GM23338 (cell line): ENCODE data around the gene PYCR2. TPM values are rescaled to one million over a fixed set of nuclear protein-coding genes. Genes with fewer than 3 reads are reported as not detected.

Experiments used
- ATAC-seq: fragments of 200-7000 bp; cut with Tn5 transposase; 3 replicates; pipeline ENCODE4 v1.9.1; 2020
- DNase-seq: peaks from one replicate; pipeline ENCODE4 v3.0.0-alpha.2; 2015; ENCODE audit warnings: low spot score
- H2AFZ ChIP-seq: fragments of 200-600 bp; sonication (generic); 2 replicates; pipeline ENCODE4 v1.8.0; 2016; ENCODE audit warnings: antibody characterized with exemption, mild to moderate bottlenecking, moderate library complexity
- H3F3A ChIP-seq: fragments of 200-600 bp; sonication (generic); replicated peaks from 2 replicates; pipeline ENCODE4 v1.8.0; 2017; ENCODE audit warnings: antibody characterized with exemption, mixed run types, low read depth
- H3K27ac ChIP-seq: fragments of 200-600 bp; sonication (generic); 2 replicates; pipeline ENCODE4 v1.6.1; 2016; ENCODE audit warnings: low read depth
- H3K27me3 ChIP-seq: fragments of 200-600 bp; sonication (generic); 2 replicates; pipeline ENCODE4 v1.8.0; 2016; ENCODE audit warnings: mild to moderate bottlenecking, mixed run types, moderate library complexity; ENCODE audit not compliant: insufficient read depth
- H3K36me3 ChIP-seq: fragments of 200-600 bp; sonication (generic); 2 replicates; pipeline ENCODE4 v1.8.0; 2016; ENCODE audit warnings: mild to moderate bottlenecking; ENCODE audit not compliant: insufficient read depth
- H3K4me1 ChIP-seq: fragments of 200-600 bp; sonication (generic); 2 replicates; pipeline ENCODE4 v1.8.0; 2016; ENCODE audit warnings: mild to moderate bottlenecking, moderate library complexity; ENCODE audit not compliant: insufficient read depth
- H3K4me2 ChIP-seq: fragments of 200-600 bp; sonication (generic); 2 replicates; pipeline ENCODE4 v1.7.1; 2017; ENCODE audit warnings: mixed run types
- H3K4me3 ChIP-seq: fragments of 200-600 bp; sonication (generic); 2 replicates; pipeline ENCODE4 v1.6.1; 2016; ENCODE audit warnings: mixed run types
- H3K79me2 ChIP-seq: fragments of 200-600 bp; sonication (generic); replicated peaks from 2 replicates; pipeline ENCODE4 v1.8.0; 2017; ENCODE audit warnings: mild to moderate bottlenecking; ENCODE audit not compliant: insufficient read depth
- H3K9me2 ChIP-seq: fragments of 200-600 bp; sonication (generic); 2 replicates; pipeline ENCODE4 v1.8.0; 2017; ENCODE audit not compliant: insufficient read depth
- H4K20me1 ChIP-seq: fragments of 200-600 bp; sonication (generic); replicated peaks from 2 replicates; pipeline ENCODE4 v1.8.0; 2017; ENCODE audit warnings: mild to moderate bottlenecking; ENCODE audit not compliant: insufficient read depth
- H3K27ac Mint-ChIP-seq: 2 replicates; pipeline ENCODE4 v1.8.0; 2020; ENCODE audit warnings: inconsistent platforms, mild to moderate bottlenecking, moderate library complexity, mixed read lengths
- H3K27me3 Mint-ChIP-seq: 3 replicates; pipeline ENCODE4 v1.8.0; 2022; ENCODE audit warnings: low read depth, mild to moderate bottlenecking, moderate library complexity, mixed read lengths, inconsistent platforms; ENCODE audit not compliant: insufficient read depth, poor library complexity
- H3K36me3 Mint-ChIP-seq: 3 replicates; pipeline ENCODE4 v1.8.0; 2021; ENCODE audit warnings: low read depth, mild to moderate bottlenecking, inconsistent platforms, moderate library complexity, mixed read lengths
- H3K4me1 Mint-ChIP-seq: 3 replicates; pipeline ENCODE4 v1.8.0; 2020; ENCODE audit warnings: mild to moderate bottlenecking, inconsistent platforms, mixed read lengths
- H3K4me3 Mint-ChIP-seq: 3 replicates; pipeline ENCODE4 v1.8.0; 2021; ENCODE audit warnings: moderate library complexity, mild to moderate bottlenecking, inconsistent platforms, mixed read lengths
- H3K9me3 Mint-ChIP-seq: 3 replicates; pipeline ENCODE4 v1.8.0; 2020; ENCODE audit warnings: moderate library complexity, mild to moderate bottlenecking, inconsistent platforms, mixed read lengths
- CREB1 ChIP-seq: fragments of 250-450 bp; sonication (Bioruptor Pico); IDR thresholded peaks from 2 replicates; pipeline ENCODE4 v1.5.0; 2020; ENCODE audit warnings: low read depth, mild to moderate bottlenecking, moderate library complexity
- EZH2 ChIP-seq: fragments of 200-600 bp; sonication (generic); IDR thresholded peaks from one replicate; pipeline ENCODE4 v1.8.0; 2017; ENCODE audit warnings: antibody characterized with exemption, mild to moderate bottlenecking, low read depth; ENCODE audit not compliant: unreplicated experiment
- EZH2phosphoT487 ChIP-seq: fragments of 200-600 bp; sonication (generic); IDR thresholded peaks from one replicate; pipeline ENCODE4 v1.8.1; 2018; ENCODE audit warnings: antibody characterized with exemption; ENCODE audit not compliant: unreplicated experiment
- JUNB ChIP-seq: IDR thresholded peaks from one replicate; pipeline ENCODE4 v1.6.1; 2016; ENCODE audit warnings: antibody characterized with exemption; ENCODE audit not compliant: unreplicated experiment
- POLR2AphosphoS5 ChIP-seq: IDR thresholded peaks from 2 replicates; pipeline ENCODE4 v1.6.1; 2016; ENCODE audit warnings: antibody characterized with exemption, low read depth
- polyA plus RNA-seq: library from polyadenylated mRNA; unstranded; fragments of >200 nt; fragmentation: Nextera tagmentation; extraction: Ambion mirVana; gene quantifications from 2 replicates; pipeline ENCODE4 v1.2.1, GENCODE V29; 2016
- total RNA-seq: library from RNA; depleted of rRNA; stranded (reverse); fragments of >200 nt; shearing (Covaris generic); gene quantifications from 2 replicates; pipeline ENCODE4 v1.2.3, GENCODE V29; 2014
- TF ChIP-seq, protein P1 (sequence below): IDR thresholded peaks from one replicate; pipeline ENCODE4 v1.6.1; 2018; ENCODE audit warnings: antibody characterized with exemption; ENCODE audit not compliant: unreplicated experiment
- TF ChIP-seq, protein P2 (sequence below), 2 experiments: fragments of 200-600 bp in 1 of 2; sonication (generic) in 1 of 2; conservative IDR thresholded peaks; 2 replicates each; pipeline versions ENCODE4 v1.5.1 to v1.6.1; 2016 to 2017; ENCODE audit warnings: antibody characterized with exemption in 2 of 2, low read depth in 2 of 2, mild to moderate bottlenecking in 2 of 2, moderate library complexity in 1 of 2
- TF ChIP-seq, protein P3 (sequence below): fragments of 250-450 bp; sonication (Bioruptor Pico); IDR thresholded peaks from 2 replicates; pipeline ENCODE4 v1.5.0; 2020; ENCODE audit warnings: mild to moderate bottlenecking, moderate library complexity

PYCR2 gene
- total and polyA plus RNA-seq, 2 experiments from 2014 or later = 89.1 to 109 TPM

DNA sequence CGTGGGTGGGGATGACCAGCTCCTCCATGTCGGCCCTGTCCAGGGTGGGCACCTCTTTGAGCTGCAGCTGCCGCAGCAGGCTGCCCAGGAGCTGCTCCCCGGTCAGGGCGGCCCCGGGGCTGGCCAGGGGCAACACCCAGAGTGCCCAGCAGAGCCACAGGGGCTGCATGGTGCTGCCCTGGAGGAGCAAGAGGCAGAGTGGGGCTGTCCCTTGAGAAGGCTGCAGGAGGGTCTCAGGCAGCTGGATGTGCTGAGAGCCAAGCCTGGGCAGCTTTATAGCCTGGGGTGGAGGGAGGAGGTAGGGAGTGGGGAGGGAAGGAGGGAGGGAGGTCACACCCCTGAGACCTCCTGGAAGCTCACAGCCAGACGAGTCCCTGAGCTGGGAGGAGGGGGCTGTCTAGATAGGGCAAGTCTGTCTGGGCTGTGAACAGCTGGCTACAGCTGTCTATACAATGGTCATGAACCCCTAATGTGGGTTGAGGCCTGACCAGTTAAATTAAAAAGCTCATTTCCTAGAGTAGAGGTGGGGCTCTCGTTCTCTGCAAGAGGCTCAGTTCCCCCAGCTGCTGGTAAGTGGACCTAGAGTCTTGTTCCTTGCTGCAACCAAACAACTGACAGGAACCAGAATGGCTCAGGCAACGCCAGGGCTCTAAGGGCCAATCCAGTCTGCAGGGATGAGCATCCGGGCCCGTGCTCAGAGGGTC, 35.0 kb downstream of the PYCR2 start, which contains the start of gene LEFTY1:
Gene LEFTY1 (minus strand): TSS at position 249 of the 704 bp plus-strand sequence. CDS start 80 bp downstream, at position 169.
- Histone ChIP-seq H3K4me3 (peak within 1 kb of the TSS; percentile 55), H3K27me3 (no peaks in the 10 kb centered on the region), H3K36me3 (no peaks in the 10 kb centered on the region), H3K9me2 (no peaks in the 10 kb centered on the region), H3K79me2 (0 out of 2 replicates have a peak, but pooled peaks cover 4% of the 10 kb centered on the region), H2AFZ (no peak within 1 kb of the TSS), H3K4me1 (peaks cover 30% of the 10 kb centered on the region), H4K20me1 (no peaks in the 10 kb centered on the region), H3K4me2 (peak within 1 kb of the TSS; percentile 81), H3K27ac (peak within 1 kb of the TSS; percentile 70), H3F3A (peaks cover 10% of the 10 kb centered on the region)
- ATAC-seq (peak; percentile 13), DNase-seq (peak; percentile 51)
- Mint-ChIP-seq H3K4me3 (peak within 1 kb of the TSS; percentile 46; the same call in 2 of the 3 replicates), H3K27me3 (peaks cover 16% of the 10 kb centered on the region), H3K27ac (no peak within 1 kb of the TSS), H3K36me3 (no peaks in the 10 kb centered on the region), H3K4me1 (peaks cover 35% of the 10 kb centered on the region), H3K9me3 (no peaks in the 10 kb centered on the region)
- TF ChIP-seq JUNB (no peak), EZH2phosphoT487 (no peak), POLR2AphosphoS5 (peak; percentile 47; the same call in 1 of the 2 replicates), CREB1 (no peak)
- TF ChIP-seq, protein P1, sequence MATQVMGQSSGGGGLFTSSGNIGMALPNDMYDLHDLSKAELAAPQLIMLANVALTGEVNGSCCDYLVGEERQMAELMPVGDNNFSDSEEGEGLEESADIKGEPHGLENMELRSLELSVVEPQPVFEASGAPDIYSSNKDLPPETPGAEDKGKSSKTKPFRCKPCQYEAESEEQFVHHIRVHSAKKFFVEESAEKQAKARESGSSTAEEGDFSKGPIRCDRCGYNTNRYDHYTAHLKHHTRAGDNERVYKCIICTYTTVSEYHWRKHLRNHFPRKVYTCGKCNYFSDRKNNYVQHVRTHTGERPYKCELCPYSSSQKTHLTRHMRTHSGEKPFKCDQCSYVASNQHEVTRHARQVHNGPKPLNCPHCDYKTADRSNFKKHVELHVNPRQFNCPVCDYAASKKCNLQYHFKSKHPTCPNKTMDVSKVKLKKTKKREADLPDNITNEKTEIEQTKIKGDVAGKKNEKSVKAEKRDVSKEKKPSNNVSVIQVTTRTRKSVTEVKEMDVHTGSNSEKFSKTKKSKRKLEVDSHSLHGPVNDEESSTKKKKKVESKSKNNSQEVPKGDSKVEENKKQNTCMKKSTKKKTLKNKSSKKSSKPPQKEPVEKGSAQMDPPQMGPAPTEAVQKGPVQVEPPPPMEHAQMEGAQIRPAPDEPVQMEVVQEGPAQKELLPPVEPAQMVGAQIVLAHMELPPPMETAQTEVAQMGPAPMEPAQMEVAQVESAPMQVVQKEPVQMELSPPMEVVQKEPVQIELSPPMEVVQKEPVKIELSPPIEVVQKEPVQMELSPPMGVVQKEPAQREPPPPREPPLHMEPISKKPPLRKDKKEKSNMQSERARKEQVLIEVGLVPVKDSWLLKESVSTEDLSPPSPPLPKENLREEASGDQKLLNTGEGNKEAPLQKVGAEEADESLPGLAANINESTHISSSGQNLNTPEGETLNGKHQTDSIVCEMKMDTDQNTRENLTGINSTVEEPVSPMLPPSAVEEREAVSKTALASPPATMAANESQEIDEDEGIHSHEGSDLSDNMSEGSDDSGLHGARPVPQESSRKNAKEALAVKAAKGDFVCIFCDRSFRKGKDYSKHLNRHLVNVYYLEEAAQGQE = no peak
- TF ChIP-seq, protein P2, sequence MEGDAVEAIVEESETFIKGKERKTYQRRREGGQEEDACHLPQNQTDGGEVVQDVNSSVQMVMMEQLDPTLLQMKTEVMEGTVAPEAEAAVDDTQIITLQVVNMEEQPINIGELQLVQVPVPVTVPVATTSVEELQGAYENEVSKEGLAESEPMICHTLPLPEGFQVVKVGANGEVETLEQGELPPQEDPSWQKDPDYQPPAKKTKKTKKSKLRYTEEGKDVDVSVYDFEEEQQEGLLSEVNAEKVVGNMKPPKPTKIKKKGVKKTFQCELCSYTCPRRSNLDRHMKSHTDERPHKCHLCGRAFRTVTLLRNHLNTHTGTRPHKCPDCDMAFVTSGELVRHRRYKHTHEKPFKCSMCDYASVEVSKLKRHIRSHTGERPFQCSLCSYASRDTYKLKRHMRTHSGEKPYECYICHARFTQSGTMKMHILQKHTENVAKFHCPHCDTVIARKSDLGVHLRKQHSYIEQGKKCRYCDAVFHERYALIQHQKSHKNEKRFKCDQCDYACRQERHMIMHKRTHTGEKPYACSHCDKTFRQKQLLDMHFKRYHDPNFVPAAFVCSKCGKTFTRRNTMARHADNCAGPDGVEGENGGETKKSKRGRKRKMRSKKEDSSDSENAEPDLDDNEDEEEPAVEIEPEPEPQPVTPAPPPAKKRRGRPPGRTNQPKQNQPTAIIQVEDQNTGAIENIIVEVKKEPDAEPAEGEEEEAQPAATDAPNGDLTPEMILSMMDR (conservative IDR thresholded peaks at IDR 0.05; ENCODE audit: low read depth in 2 of 2) = no peak

GRCh38 chr1:225888289-225888897, 35.7 kb downstream of the PYCR2 start:
- Histone ChIP-seq H3K36me3 (no peaks in the 10 kb centered on the region), H3K4me2 (peak overlapping the region; percentile 81), H2AFZ (no peak overlapping the region), H3K4me1 (peaks cover 33% of the 10 kb centered on the region), H3K27ac (0 out of 2 replicates have a peak overlapping the region, but pooled peaks have one; percentile 50), H3K9me2 (no peaks in the 10 kb centered on the region), H3K79me2 (0 out of 2 replicates have a peak, but pooled peaks cover 6% of the 10 kb centered on the region), H3K27me3 (no peaks in the 10 kb centered on the region), H3K4me3 (peak overlapping the region; percentile 55), H3F3A (peaks cover 14% of the 10 kb centered on the region), H4K20me1 (no peaks in the 10 kb centered on the region)
- Mint-ChIP-seq H3K9me3 (no peaks in the 10 kb centered on the region), H3K27me3 (peaks cover 22% of the 10 kb centered on the region), H3K36me3 (no peaks in the 10 kb centered on the region), H3K4me1 (peaks cover 40% of the 10 kb centered on the region), H3K4me3 (peak overlapping the region; percentile 46; the same call in 2 of the 3 replicates), H3K27ac (no peak overlapping the region)
- DNase-seq (no peak), ATAC-seq (no peak)
- no peak for TF ChIP-seq EZH2
- no peak for TF ChIP-seq EZH2phosphoT487
- TF ChIP-seq, protein P3, sequence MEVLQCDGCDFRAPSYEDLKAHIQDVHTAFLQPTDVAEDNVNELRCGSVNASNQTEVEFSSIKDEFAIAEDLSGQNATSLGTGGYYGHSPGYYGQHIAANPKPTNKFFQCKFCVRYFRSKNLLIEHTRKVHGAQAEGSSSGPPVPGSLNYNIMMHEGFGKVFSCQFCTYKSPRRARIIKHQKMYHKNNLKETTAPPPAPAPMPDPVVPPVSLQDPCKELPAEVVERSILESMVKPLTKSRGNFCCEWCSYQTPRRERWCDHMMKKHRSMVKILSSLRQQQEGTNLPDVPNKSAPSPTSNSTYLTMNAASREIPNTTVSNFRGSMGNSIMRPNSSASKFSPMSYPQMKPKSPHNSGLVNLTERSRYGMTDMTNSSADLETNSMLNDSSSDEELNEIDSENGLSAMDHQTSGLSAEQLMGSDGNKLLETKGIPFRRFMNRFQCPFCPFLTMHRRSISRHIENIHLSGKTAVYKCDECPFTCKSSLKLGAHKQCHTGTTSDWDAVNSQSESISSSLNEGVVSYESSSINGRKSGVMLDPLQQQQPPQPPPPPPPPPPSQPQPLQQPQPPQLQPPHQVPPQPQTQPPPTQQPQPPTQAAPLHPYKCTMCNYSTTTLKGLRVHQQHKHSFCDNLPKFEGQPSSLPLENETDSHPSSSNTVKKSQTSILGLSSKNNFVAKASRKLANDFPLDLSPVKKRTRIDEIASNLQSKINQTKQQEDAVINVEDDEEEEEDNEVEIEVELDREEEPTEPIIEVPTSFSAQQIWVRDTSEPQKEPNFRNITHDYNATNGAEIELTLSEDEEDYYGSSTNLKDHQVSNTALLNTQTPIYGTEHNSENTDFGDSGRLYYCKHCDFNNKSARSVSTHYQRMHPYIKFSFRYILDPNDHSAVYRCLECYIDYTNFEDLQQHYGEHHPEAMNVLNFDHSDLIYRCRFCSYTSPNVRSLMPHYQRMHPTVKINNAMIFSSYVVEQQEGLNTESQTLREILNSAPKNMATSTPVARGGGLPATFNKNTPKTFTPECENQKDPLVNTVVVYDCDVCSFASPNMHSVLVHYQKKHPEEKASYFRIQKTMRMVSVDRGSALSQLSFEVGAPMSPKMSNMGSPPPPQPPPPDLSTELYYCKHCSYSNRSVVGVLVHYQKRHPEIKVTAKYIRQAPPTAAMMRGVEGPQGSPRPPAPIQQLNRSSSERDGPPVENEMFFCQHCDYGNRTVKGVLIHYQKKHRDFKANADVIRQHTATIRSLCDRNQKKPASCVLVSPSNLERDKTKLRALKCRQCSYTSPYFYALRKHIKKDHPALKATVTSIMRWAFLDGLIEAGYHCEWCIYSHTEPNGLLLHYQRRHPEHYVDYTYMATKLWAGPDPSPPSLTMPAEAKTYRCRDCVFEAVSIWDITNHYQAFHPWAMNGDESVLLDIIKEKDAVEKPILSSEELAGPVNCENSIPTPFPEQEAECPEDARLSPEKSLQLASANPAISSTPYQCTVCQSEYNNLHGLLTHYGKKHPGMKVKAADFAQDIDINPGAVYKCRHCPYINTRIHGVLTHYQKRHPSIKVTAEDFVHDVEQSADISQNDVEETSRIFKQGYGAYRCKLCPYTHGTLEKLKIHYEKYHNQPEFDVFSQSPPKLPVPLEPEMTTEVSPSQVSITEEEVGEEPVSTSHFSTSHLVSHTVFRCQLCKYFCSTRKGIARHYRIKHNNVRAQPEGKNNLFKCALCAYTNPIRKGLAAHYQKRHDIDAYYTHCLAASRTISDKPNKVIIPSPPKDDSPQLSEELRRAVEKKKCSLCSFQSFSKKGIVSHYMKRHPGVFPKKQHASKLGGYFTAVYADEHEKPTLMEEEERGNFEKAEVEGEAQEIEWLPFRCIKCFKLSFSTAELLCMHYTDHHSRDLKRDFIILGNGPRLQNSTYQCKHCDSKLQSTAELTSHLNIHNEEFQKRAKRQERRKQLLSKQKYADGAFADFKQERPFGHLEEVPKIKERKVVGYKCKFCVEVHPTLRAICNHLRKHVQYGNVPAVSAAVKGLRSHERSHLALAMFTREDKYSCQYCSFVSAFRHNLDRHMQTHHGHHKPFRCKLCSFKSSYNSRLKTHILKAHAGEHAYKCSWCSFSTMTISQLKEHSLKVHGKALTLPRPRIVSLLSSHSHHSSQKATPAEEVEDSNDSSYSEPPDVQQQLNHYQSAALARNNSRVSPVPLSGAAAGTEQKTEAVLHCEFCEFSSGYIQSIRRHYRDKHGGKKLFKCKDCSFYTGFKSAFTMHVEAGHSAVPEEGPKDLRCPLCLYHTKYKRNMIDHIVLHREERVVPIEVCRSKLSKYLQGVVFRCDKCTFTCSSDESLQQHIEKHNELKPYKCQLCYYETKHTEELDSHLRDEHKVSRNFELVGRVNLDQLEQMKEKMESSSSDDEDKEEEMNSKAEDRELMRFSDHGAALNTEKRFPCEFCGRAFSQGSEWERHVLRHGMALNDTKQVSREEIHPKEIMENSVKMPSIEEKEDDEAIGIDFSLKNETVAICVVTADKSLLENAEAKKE = no peak
